Prostate gland (tissue), 2 donors: Measurements from ENCODE around the gene GALNT16.

Experiments
- POLR2A ChIP-seq: fragments of 450-650 bp; IDR thresholded peaks from one replicate; pipeline ENCODE4 v1.6.1; 2016; ENCODE audit warnings: antibody characterized with exemption, mild to moderate bottlenecking
- TF ChIP-seq, protein P1 (sequence below), 4 experiments: fragments of 200-600 bp in 2 of 4; fragments of 450-650 bp in 2 of 4; sonication (generic) in 2 of 4; IDR thresholded peaks; 1 replicate in 3 of 4; 2 replicates in 1 of 4; pipeline ENCODE4 v1.5.1; 2016 to 2019; ENCODE audit warnings: antibody characterized with exemption in 4 of 4, mild to moderate bottlenecking in 2 of 4, moderate library complexity in 2 of 4

DNA sequence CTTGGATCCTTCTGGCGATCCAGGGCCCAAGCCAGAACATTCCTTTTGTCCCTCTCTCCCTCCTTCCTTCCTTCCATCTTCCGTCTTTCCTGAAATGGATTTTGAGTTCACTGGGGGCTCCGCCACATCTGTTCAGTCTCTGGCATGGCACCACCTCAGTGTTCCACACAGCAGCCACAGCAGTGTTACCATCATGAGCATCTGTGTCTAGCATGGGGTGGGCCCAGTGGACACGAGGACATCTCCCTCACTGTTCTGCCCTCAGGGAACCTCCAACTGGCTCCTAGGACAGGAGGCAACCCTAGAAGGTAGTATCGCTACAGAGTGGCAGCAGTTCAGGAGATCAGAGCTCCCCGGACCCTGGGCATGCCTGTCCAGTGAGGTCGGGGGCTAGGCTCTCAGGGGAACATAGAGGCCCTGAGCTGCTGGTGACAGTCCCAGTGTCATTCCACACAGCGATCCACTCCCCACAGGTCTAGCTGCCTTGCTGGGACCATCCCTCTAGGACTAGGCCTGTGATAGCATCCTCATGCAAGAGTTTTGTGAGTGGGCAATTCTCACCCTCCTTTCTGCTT lies 59.0 kb downstream of the GALNT16 start:
- TF ChIP-seq, protein P1, sequence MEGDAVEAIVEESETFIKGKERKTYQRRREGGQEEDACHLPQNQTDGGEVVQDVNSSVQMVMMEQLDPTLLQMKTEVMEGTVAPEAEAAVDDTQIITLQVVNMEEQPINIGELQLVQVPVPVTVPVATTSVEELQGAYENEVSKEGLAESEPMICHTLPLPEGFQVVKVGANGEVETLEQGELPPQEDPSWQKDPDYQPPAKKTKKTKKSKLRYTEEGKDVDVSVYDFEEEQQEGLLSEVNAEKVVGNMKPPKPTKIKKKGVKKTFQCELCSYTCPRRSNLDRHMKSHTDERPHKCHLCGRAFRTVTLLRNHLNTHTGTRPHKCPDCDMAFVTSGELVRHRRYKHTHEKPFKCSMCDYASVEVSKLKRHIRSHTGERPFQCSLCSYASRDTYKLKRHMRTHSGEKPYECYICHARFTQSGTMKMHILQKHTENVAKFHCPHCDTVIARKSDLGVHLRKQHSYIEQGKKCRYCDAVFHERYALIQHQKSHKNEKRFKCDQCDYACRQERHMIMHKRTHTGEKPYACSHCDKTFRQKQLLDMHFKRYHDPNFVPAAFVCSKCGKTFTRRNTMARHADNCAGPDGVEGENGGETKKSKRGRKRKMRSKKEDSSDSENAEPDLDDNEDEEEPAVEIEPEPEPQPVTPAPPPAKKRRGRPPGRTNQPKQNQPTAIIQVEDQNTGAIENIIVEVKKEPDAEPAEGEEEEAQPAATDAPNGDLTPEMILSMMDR (IDR thresholded peaks at IDR 0.05) = no peak
- TF ChIP-seq POLR2A = no peak
